Smooth muscle cell (in vitro differentiated cells): Measurements from ENCODE around the gene S100A10. TPM values are rescaled to one million over a fixed set of nuclear protein-coding genes. Genes with fewer than 3 reads are reported as not detected.

ENCODE experiments used
- DNase-seq: peaks from one replicate; lab custom pipeline; 2025; ENCODE audit not compliant: unreplicated experiment; lab: John Stamatoyannopoulos, UW
- H2AFZ ChIP-seq: fragments of 200-600 bp; sonication (generic); 2 replicates; pipeline ENCODE4 v1.6.0; 2016; ENCODE audit warnings: antibody characterized with exemption, low read depth, mild to moderate bottlenecking
- H3F3A ChIP-seq: fragments of 200-600 bp; sonication (generic); 2 replicates; pipeline ENCODE4 v1.6.0; 2017; ENCODE audit warnings: antibody characterized with exemption, low read depth
- H3K27ac ChIP-seq: fragments of 200-600 bp; sonication (generic); 2 replicates; pipeline ENCODE4 v1.5.1; 2016; ENCODE audit warnings: low read depth, mild to moderate bottlenecking
- H3K27me3 ChIP-seq: fragments of 200-600 bp; sonication (generic); 2 replicates; pipeline ENCODE4 v1.6.1; 2016; ENCODE audit warnings: low read depth, mild to moderate bottlenecking
- H3K36me3 ChIP-seq: fragments of 200-600 bp; sonication (generic); 2 replicates; pipeline ENCODE4 v1.5.1; 2016; ENCODE audit warnings: low read depth
- H3K4me1 ChIP-seq: fragments of 200-600 bp; sonication (generic); 2 replicates; pipeline ENCODE4 v1.5.1; 2016; ENCODE audit warnings: low read depth
- H3K4me2 ChIP-seq: fragments of 200-600 bp; sonication (generic); 2 replicates; pipeline ENCODE4 v1.6.0; 2016; ENCODE audit warnings: mild to moderate bottlenecking
- H3K4me3 ChIP-seq: fragments of 200-600 bp; sonication (generic); 2 replicates; pipeline ENCODE4 v1.5.1; 2016; ENCODE audit warnings: mild to moderate bottlenecking
- H3K79me2 ChIP-seq: fragments of 200-600 bp; sonication (generic); 2 replicates; pipeline ENCODE4 v1.6.0; 2016; ENCODE audit warnings: low read depth, mild to moderate bottlenecking
- H3K9ac ChIP-seq: fragments of 200-600 bp; sonication (generic); 2 replicates; pipeline ENCODE4 v1.6.0; 2016; ENCODE audit warnings: low read depth
- H3K9me3 ChIP-seq: fragments of 200-600 bp; sonication (generic); replicated peaks from 2 replicates; pipeline ENCODE4 v1.5.1; 2016; ENCODE audit warnings: low read depth
- H4K20me1 ChIP-seq: fragments of 200-600 bp; sonication (generic); 2 replicates; pipeline ENCODE4 v1.6.0; 2016; ENCODE audit warnings: low read depth
- CTCF ChIP-seq: fragments of 200-600 bp; sonication (generic); IDR thresholded peaks from 2 replicates; pipeline ENCODE4 v1.5.1; 2017; ENCODE audit warnings: borderline replicate concordance, mild to moderate bottlenecking, antibody characterized with exemption; ENCODE audit not compliant: insufficient read depth, poor library complexity, severe bottlenecking
- WGBS: methylation state at CpG from one replicate; pipeline ENCODE4 v1.1.7; 2016; ENCODE audit warnings: low lambda C conversion rate; 5-methylcytosine and 5-hydroxymethylcytosine counted together
- polyA plus RNA-seq: library from polyadenylated mRNA; unstranded; fragments of >200 nt; fragmentation: Nextera tagmentation; extraction: Ambion mirVana; gene quantifications from 2 replicates; pipeline ENCODE4 v1.2.1, GENCODE V29; 2016
- total RNA-seq: library from RNA; depleted of rRNA; stranded (reverse); fragments of >200 nt; gene quantifications from 2 replicates; pipeline ENCODE4 v1.2.3, GENCODE V29; 2014

Gene S100A10
- total and polyA plus RNA-seq, 2 experiments from 2014 or later, result 477 to 1,351 TPM

DNA sequence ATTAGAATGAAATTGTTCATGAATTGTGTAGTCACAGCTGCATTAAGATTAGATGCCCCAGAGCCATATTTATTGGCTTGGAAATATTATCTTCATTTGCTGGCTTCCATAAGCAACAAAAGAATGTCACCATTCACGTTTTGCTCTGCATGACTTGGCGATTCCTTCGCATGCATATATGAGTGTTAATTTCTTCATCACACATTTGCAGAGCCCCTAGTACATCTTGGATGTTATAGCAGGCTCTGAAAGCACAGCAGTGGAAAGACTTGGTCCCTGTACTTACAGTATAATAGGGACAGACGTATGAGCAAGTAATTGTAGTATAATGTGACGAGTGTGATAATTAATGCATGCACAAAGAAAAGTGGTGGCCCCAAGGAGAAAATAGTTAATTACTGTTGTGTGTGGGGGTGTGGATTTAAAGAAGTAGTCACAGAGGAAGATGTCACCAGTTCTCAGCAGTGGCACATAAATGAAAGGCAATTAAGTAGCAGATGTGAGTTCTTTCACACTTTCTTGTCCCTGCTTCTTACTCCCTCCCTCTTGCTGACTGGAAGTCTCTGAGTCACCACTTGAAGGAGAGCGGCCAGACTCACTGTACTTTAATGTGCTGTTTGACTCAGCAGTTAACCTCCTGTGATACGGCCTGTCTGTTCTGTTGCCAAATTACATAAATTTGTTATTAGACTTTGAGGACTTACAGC lies 21.0 kb downstream of the S100A10 start:
- WGBS, result 7% methylated on average over 7 of the region's 7 CpGs
- H3K4me3 ChIP-seq, result peak overlapping the region; percentile 17
- H3K36me3 ChIP-seq, result no peaks in the 10 kb centered on the region
- H3K27ac ChIP-seq, result peak overlapping the region; percentile 89
- no peaks in the 10 kb centered on the region for H3K27me3 ChIP-seq
- peak overlapping the region; percentile 42 for H3K9ac ChIP-seq
- no peaks in the 10 kb centered on the region for H4K20me1 ChIP-seq
- peaks cover 32% of the 10 kb centered on the region for H3K4me1 ChIP-seq
- peaks cover 29% of the 10 kb centered on the region for H3F3A ChIP-seq
- TF ChIP-seq CTCF, result no peak
- no peak overlapping the region for H2AFZ ChIP-seq
- no peaks in the 10 kb centered on the region for H3K79me2 ChIP-seq
- no peaks in the 10 kb centered on the region for H3K9me3 ChIP-seq
- DNase-seq, result no peak
- peak overlapping the region; percentile 81 for H3K4me2 ChIP-seq

GRCh38 chr1:151970626-151971025 lies 23.0 kb downstream of the S100A10 start:
- Histone ChIP-seq H3K79me2 (no peaks in the 10 kb centered on the region), H4K20me1 (no peaks in the 10 kb centered on the region), H2AFZ (no peak overlapping the region), H3K9ac (no peak overlapping the region), H3K36me3 (no peaks in the 10 kb centered on the region), H3F3A (peaks cover 26% of the 10 kb centered on the region), H3K9me3 (no peaks in the 10 kb centered on the region), H3K4me2 (peak overlapping the region; percentile 9), H3K27ac (no peak overlapping the region), H3K4me1 (peaks cover 21% of the 10 kb centered on the region), H3K27me3 (no peaks in the 10 kb centered on the region), H3K4me3 (no peak overlapping the region)
- no peak for TF ChIP-seq CTCF
- WGBS, result 46% methylated on average over 4 of the region's 4 CpGs
- DNase-seq, result no peak

- Histone ChIP-seq H3K4me2 (peak overlapping the region; percentile 9), H3K79me2 (no peaks in the 10 kb centered on the region), H3K27ac (no peak overlapping the region), H3K4me1 (peaks cover 21% of the 10 kb centered on the region), H4K20me1 (no peaks in the 10 kb centered on the region), H3K9me3 (no peaks in the 10 kb centered on the region), H2AFZ (no peak overlapping the region), H3K36me3 (no peaks in the 10 kb centered on the region), H3K27me3 (no peaks in the 10 kb centered on the region), H3F3A (peaks cover 25% of the 10 kb centered on the region), H3K9ac (no peak overlapping the region), H3K4me3 (no peak overlapping the region)
- DNase-seq, result no peak
- 64% methylated on average over 5 of the region's 5 CpGs for WGBS
- no peak for TF ChIP-seq CTCF
Measured at GRCh38 chr1:151970128-151970527, 23.5 kb downstream of the S100A10 start.
